Central memory CD8-positive, alpha-beta T cell (primary cell): ENCODE measurements around the gene LHFPL3.
"Not testable (repeated sequence)": the region's sequence is repeated elsewhere in the genome, so short reads cannot be mapped to it uniquely, and the experiment has no call there.

Experiments used
- ATAC-seq: fragments of 150-1000 bp; cut with Tn5 transposase; replicated peaks from 2 replicates; pipeline ENCODE4 v1.10.0; 2022; ENCODE audit warnings: mild to moderate bottlenecking, moderate FRiP score, moderate number of reproducible peaks; ENCODE audit not compliant: poor library complexity, severe bottlenecking; ENCODE audit errors: extremely low read depth
- DNase-seq, 2 donors: peaks; one replicate each; pipeline ENCODE4 v3.0.0; 2021; ENCODE audit warnings: low spot score in 2 of 2
- H3K27ac Mint-ChIP-seq: one replicate; pipeline ENCODE4 v1.8.0; 2022; ENCODE audit warnings: low read depth, mild to moderate bottlenecking, moderate library complexity, mixed read lengths
- H3K27me3 Mint-ChIP-seq: one replicate; pipeline ENCODE4 v1.8.0; 2022; ENCODE audit warnings: mixed read lengths
- H3K36me3 Mint-ChIP-seq: one replicate; pipeline ENCODE4 v1.8.0; 2022; ENCODE audit warnings: mild to moderate bottlenecking, moderate library complexity, mixed read lengths; ENCODE audit not compliant: insufficient read depth
- H3K4me1 Mint-ChIP-seq: one replicate; pipeline ENCODE4 v1.8.0; 2022; ENCODE audit warnings: mixed read lengths
- H3K4me3 Mint-ChIP-seq: one replicate; pipeline ENCODE4 v1.8.0; 2022; ENCODE audit warnings: mild to moderate bottlenecking, moderate library complexity, mixed read lengths
- H3K9me3 Mint-ChIP-seq: one replicate; pipeline ENCODE4 v1.8.0; 2022; ENCODE audit warnings: mixed read lengths

Gene LHFPL3

GRCh38 chr7:104528142-104528541 lies 199.7 kb downstream of the LHFPL3 start:
- Mint-ChIP-seq H3K27ac (no peak overlapping the region), H3K4me1 (no peaks in the 10 kb centered on the region), H3K9me3 (no peaks in the 10 kb centered on the region), H3K4me3 (no peak overlapping the region), H3K27me3 (no peaks in the 10 kb centered on the region), H3K36me3 (no peaks in the 10 kb centered on the region)
- DNase-seq (no peak), ATAC-seq (no peak)

DNA sequence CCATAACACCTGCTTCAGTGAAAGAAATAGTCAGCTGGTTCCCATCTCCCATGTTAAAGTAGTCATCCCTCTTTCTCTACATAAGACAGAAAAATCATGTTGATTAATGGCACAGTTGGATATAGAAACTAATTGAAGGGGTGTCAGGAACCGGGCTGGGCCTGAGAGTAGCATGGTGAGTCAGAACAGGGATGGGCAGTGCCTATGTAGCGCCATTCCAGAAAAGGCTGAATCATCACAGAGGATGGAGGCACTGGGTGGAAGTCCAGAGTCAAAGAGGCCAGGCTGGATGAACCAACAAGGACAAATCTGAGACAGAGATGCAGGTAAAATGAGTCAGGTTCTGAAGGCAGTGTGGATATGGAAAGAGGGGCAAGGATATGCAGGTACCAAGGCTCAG lies 201.2 kb downstream of the LHFPL3 start:
- Mint-ChIP-seq H3K4me3 (no peak overlapping the region), H3K36me3 (no peaks in the 10 kb centered on the region), H3K27ac (no peak overlapping the region), H3K9me3 (no peaks in the 10 kb centered on the region), H3K4me1 (no peaks in the 10 kb centered on the region), H3K27me3 (no peaks in the 10 kb centered on the region)
- DNase-seq (no peak), ATAC-seq (no peak)

- Mint-ChIP-seq H3K27ac (no peak overlapping the region), H3K4me1 (no peaks in the 10 kb centered on the region), H3K27me3 (no peaks in the 10 kb centered on the region), H3K36me3 (no peaks in the 10 kb centered on the region), H3K4me3 (no peak overlapping the region), H3K9me3 (no peaks in the 10 kb centered on the region)
- DNase-seq (no peak), ATAC-seq (no peak)
Measured at GRCh38 chr7:104530251-104530650, 201.8 kb downstream of the LHFPL3 start.

GRCh38 chr7:104534149-104534548 lies 205.7 kb downstream of the LHFPL3 start:
- no peaks in the 10 kb centered on the region for H3K27me3 Mint-ChIP-seq
- H3K27ac Mint-ChIP-seq, result no peak overlapping the region
- DNase-seq (no peak), ATAC-seq (no peak)
- peaks cover 4% of the 10 kb centered on the region for H3K9me3 Mint-ChIP-seq
- no peak overlapping the region for H3K4me3 Mint-ChIP-seq
- no peaks in the 10 kb centered on the region for H3K4me1 Mint-ChIP-seq
- no peaks in the 10 kb centered on the region for H3K36me3 Mint-ChIP-seq

DNA sequence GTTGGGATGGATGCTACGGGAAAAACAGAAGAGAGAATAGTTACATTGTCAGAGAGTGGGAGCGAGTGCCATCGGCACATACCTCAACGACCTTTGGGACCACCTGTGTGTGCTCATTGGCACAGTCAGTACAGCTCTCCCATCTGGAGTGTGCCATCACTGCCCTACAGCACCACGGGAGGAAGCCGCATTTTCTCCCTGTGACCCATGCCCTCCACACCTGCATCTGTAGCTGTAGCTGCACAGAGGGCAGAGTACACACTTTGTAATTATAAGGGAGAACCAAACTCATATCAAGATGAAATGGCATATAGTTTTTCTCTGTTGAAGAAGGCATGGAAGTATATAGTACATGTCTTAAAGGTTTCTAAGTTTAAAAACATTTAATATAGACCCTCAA lies 207.4 kb downstream of the LHFPL3 start:
- H3K4me1 Mint-ChIP-seq, result no peaks in the 10 kb centered on the region
- H3K4me3 Mint-ChIP-seq, result no peak overlapping the region
- no peak overlapping the region for H3K27ac Mint-ChIP-seq
- peaks cover 4% of the 10 kb centered on the region for H3K9me3 Mint-ChIP-seq
- DNase-seq (no peak), ATAC-seq (no peak)
- H3K36me3 Mint-ChIP-seq, result no peaks in the 10 kb centered on the region
- H3K27me3 Mint-ChIP-seq, result no peaks in the 10 kb centered on the region

GRCh38 chr7:104536956-104537355 lies 208.6 kb downstream of the LHFPL3 start:
- no peaks in the 10 kb centered on the region for H3K4me1 Mint-ChIP-seq
- H3K27ac Mint-ChIP-seq, result no peak overlapping the region
- DNase-seq (no peak), ATAC-seq (no peak)
- no peaks in the 10 kb centered on the region for H3K36me3 Mint-ChIP-seq
- H3K27me3 Mint-ChIP-seq, result no peaks in the 10 kb centered on the region
- no peak overlapping the region for H3K4me3 Mint-ChIP-seq
- peaks cover 9% of the 10 kb centered on the region for H3K9me3 Mint-ChIP-seq

GRCh38 chr7:104538152-104538551 lies 209.7 kb downstream of the LHFPL3 start:
- Mint-ChIP-seq H3K36me3 (no peaks in the 10 kb centered on the region), H3K4me3 (no peak overlapping the region), H3K27ac (no peak overlapping the region), H3K27me3 (no peaks in the 10 kb centered on the region), H3K4me1 (no peaks in the 10 kb centered on the region), H3K9me3 (peaks cover 9% of the 10 kb centered on the region)
- ATAC-seq, result no peak
- no peak for DNase-seq

DNA sequence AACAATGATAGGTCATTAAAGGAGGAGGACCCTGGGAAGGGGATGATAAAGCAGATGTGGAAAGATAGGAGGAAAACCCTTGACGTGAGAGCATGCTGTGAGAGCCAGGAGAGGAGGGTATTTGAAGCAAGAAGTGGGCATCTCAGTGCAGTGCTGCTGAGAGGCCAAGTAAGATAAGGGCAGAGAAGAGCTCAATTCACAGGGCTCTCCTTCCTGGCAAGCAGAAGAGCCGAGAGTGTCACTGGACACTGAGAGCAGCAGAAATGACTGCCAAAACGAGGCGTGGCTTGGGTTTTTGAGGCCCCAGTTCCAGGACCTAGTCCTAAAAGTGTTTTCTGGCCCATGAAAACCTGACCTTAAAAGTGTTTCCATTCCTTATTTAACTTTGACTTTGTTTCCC lies 213.5 kb downstream of the LHFPL3 start:
- H3K27me3 Mint-ChIP-seq, result no peaks in the 10 kb centered on the region
- no peaks in the 10 kb centered on the region for H3K4me1 Mint-ChIP-seq
- H3K27ac Mint-ChIP-seq, result no peak overlapping the region
- ATAC-seq (no peak), DNase-seq (no peak)
- H3K9me3 Mint-ChIP-seq, result peaks cover 9% of the 10 kb centered on the region
- H3K4me3 Mint-ChIP-seq, result no peak overlapping the region
- H3K36me3 Mint-ChIP-seq, result no peaks in the 10 kb centered on the region

DNA sequence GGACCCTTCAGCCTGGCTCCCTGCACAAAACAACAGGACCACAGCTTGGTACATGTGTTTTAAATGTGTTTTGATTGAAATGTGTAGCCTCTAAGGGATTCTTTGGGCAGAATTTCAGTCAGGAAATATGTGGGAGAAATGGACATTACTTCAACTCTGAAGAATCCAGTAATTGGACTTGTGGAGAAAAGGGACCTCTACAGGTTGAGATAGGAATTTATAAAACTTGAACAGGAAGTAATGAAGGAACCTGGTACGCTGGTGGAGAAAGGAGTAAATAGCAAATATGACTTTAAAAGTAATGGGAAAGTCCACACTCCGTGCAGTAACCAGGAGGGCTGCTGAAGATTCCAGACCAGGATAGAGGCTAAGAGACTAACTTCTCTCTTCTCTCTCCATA lies 220.5 kb downstream of the LHFPL3 start:
- no peaks in the 10 kb centered on the region for H3K9me3 Mint-ChIP-seq
- H3K27me3 Mint-ChIP-seq, result no peaks in the 10 kb centered on the region
- DNase-seq, result no peak
- ATAC-seq, result no peak
- peaks cover 2% of the 10 kb centered on the region for H3K36me3 Mint-ChIP-seq
- no peak overlapping the region for H3K4me3 Mint-ChIP-seq
- no peak overlapping the region for H3K27ac Mint-ChIP-seq
- no peaks in the 10 kb centered on the region for H3K4me1 Mint-ChIP-seq

DNA sequence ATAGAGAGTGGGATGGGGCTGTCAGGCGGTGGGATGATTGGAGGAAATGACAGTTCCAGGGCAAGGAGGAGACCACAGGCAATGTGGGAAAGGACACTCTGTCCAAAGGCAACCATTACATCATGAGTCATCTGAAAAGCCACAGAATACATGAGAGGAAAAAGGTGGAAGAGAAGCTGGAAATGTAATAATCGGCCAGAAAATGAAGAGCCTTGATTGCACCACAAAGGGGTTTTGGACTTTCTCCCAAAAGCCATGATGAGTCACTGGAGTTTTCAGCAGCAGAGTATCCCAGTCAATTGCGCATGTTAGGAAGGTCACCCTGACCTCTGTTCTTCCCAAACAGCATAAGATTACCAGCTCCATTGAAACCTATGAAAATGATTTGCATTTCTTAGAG lies 222.0 kb downstream of the LHFPL3 start:
- H3K27ac Mint-ChIP-seq, result no peak overlapping the region
- ATAC-seq (no peak), DNase-seq (no peak)
- no peak overlapping the region for H3K4me3 Mint-ChIP-seq
- no peaks in the 10 kb centered on the region for H3K4me1 Mint-ChIP-seq
- no peaks in the 10 kb centered on the region for H3K27me3 Mint-ChIP-seq
- H3K36me3 Mint-ChIP-seq, result peaks cover 2% of the 10 kb centered on the region
- H3K9me3 Mint-ChIP-seq, result peaks cover 12% of the 10 kb centered on the region

GRCh38 chr7:104551226-104551625 lies 222.8 kb downstream of the LHFPL3 start:
- Mint-ChIP-seq H3K4me1 (no peaks in the 10 kb centered on the region), H3K9me3 (peaks cover 18% of the 10 kb centered on the region), H3K36me3 (peaks cover 2% of the 10 kb centered on the region), H3K27me3 (no peaks in the 10 kb centered on the region), H3K27ac (no peak overlapping the region), H3K4me3 (no peak overlapping the region)
- ATAC-seq, result no peak
- no peak for DNase-seq

DNA sequence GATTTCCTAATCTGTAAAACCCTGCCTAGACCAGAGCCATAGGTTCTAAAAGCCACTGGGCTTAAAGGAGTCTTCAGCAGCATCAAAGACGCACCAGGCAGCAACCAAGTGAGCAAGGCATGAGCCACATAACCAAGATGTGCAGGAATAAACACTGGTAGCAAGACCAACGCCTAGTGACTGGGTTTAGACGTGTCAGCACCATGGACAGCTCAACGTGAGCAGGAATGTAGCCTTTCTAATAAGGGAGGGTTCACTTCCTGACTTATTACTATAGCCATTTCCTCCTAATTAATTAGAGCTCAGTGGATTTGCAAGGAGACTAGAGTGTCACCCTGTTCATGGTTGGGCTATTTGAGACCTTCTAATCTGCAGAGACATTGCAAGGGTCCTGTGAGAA lies 223.7 kb downstream of the LHFPL3 start:
- Mint-ChIP-seq H3K9me3 (peaks cover 22% of the 10 kb centered on the region), H3K27me3 (no peaks in the 10 kb centered on the region), H3K4me1 (no peaks in the 10 kb centered on the region), H3K36me3 (peaks cover 2% of the 10 kb centered on the region), H3K4me3 (no peak overlapping the region), H3K27ac (no peak overlapping the region)
- ATAC-seq (no peak), DNase-seq (no peak)

DNA sequence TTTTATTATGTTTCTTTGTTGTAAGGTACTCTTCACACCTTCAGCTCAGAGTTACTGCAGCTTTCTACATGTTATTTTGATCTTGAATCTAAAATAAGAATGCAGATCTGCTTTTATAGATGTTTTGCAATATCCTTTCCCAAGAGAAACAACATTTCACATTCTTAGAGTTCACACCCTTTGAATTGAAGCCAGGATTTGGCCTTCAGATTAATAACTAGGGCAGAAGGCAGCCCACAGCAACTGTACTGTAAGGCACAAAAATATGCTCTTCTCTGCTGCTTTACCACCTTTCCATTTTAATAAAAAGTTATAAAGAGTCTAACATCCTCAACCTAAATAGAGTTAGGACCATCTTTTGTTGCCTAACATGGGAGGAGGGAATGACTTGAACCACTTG lies 224.7 kb downstream of the LHFPL3 start:
- H3K27ac Mint-ChIP-seq, result no peak overlapping the region
- peaks cover 2% of the 10 kb centered on the region for H3K36me3 Mint-ChIP-seq
- H3K27me3 Mint-ChIP-seq, result no peaks in the 10 kb centered on the region
- H3K4me1 Mint-ChIP-seq, result no peaks in the 10 kb centered on the region
- ATAC-seq (no peak), DNase-seq (no peak)
- no peak overlapping the region for H3K4me3 Mint-ChIP-seq
- peaks cover 25% of the 10 kb centered on the region for H3K9me3 Mint-ChIP-seq

DNA sequence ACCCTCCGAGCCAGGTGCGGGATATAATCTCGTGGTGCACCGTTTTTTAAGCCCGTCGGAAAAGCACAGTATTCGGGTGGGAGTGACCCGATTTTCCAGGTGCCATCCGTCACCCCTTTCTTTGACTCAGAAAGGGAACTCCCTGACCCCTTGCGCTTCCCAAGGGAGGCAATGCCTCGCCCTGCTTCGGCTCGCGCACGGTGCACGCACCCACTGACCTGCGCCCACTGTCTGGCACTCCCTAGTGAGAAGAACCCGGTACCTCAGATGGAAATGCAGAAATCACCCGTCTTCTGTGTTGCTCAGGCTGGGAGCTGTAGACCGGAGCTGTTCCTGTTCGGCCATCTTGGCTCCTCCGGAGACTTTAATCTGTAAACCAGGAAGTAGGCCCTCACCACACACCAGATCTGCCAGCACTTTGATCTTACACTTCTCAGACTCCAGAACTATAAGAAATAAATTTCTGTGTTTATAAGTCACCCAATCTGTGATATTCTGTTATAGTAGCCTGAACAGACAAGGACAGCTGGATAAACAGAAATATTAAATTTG lies 235.0 kb downstream of the LHFPL3 start:
- DNase-seq, H3K36me3 Mint-ChIP-seq, H3K27ac Mint-ChIP-seq, H3K4me1 Mint-ChIP-seq, H3K27me3 Mint-ChIP-seq, H3K4me3 Mint-ChIP-seq, H3K9me3 Mint-ChIP-seq, ATAC-seq: not testable (repeated sequence)
